HG03280 (cell line): Measurements from ENCODE around the gene MBTPS2.

Source experiments
- ATAC-seq: cut with Tn5 transposase; IDR thresholded peaks from one replicate; pipeline ENCODE4 v1.9.1; 2021; ENCODE audit warnings: mild to moderate bottlenecking, moderate library complexity; ENCODE audit not compliant: unreplicated experiment

Gene MBTPS2

DNA sequence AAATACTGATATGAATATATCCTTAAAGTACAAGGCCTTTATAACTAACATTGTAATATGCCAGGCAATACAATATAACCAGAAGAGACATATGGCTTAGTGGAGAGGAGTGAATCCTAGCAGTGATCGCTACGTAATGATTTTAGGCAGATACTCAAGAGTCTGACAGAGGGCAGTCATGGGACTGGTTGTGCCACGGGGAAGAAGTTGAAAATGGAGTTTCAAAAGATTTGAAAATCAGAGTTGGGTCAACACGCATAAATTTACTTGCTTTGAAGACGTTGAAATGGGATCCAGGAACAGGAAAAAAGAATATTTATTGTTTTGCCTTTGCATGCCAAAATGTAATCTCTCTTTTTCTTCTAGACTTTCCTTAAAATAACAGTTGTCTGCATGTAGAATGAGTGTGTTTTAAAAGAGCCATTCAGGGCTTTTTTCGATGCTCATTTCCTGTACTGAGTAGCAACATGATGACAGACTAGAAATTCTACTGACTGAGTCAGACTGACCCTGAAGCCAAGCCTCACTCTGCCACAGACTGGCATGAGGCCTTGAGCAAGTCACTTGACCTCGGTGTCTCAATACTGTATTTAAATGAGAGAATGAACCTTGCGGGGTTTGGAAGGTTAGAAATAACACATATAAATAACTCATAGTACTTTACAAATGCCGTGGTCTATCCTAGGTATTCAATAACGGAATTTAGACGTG is 93.0 kb downstream of the MBTPS2 start:
- no peak for ATAC-seq

DNA sequence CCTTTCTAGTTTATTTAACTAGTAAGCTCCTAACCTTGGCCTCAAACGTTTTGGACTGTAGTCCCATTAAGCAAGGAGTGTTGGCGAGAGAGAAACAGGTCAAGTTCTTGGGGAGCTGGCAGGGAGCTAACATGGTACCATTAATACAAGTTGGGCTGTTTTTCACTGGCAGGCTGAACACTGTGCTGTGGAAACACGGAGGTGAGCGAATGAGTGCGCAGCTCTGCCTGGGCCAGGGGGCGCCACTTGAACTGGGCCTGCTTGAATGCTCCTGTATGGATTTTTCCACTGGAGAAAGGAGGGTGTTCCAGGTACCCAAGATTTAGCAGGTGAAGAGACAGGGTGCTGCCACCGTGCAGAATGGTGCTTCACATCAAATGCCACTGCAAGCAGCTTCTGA is 93.7 kb downstream of the MBTPS2 start:
- ATAC-seq, result no peak

DNA sequence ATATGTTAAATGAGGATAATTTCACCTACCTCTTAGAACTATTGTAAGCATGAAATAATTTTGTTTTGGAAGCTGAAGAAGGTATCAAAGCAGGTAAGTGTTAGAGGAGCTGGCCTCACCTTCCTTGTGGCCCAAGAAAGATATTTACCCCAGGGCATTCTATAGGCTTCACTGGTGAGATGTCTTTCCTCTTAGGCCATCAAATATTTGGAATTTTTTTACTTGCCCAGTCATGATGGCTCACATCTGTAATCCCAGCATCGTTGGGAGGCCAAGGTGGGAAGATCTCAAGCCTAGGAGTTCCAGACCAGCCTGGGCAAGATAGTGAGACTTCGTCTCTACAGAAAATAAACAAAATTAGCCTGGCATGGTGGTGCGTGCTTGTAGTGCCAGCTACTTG is 95.0 kb downstream of the MBTPS2 start:
- ATAC-seq, result no peak
